Small intestine (tissue), 7 donors: ENCODE data around the gene NIPSNAP2. TPM values are rescaled to one million over a fixed set of nuclear protein-coding genes. Genes with fewer than 3 reads are reported as not detected.

ENCODE experiments used
- DNase-seq, 2 donors: peaks; one replicate each; pipeline versions ENCODE4 v3.0.0 to v3.0.0-alpha.2; 2013
- FAIRE-seq: peaks from 2 replicates; lab custom pipeline; 2012; peaks lifted over from hg19 to GRCh38; lab: Jason Lieb, UNC
- H3K27ac ChIP-seq, 3 donors: one replicate each; pipeline ENCODE4 v1.5.1; 2013; ENCODE audit warnings: low read length in 2 of 3, mild to moderate bottlenecking in 2 of 3, control low read depth in 1 of 3, inconsistent platforms in 1 of 3, low read depth in 1 of 3, moderate library complexity in 1 of 3
- H3K27me3 ChIP-seq, 3 donors: one replicate each; pipeline ENCODE4 v1.6.1; 2013; ENCODE audit warnings: low read length in 3 of 3, inconsistent platforms in 1 of 3; ENCODE audit not compliant: control insufficient read depth in 3 of 3, insufficient read depth in 3 of 3
- H3K36me3 ChIP-seq, 3 donors: one replicate each; pipeline ENCODE4 v1.6.1; 2013; ENCODE audit warnings: low read length in 3 of 3, inconsistent platforms in 1 of 3, low read depth in 1 of 3, mild to moderate bottlenecking in 1 of 3, moderate library complexity in 1 of 3; ENCODE audit not compliant: control insufficient read depth in 3 of 3, insufficient read depth in 2 of 3
- H3K4me1 ChIP-seq, 3 donors: one replicate each; pipeline ENCODE4 v1.6.1; 2013; ENCODE audit warnings: low read length in 2 of 3, inconsistent platforms in 1 of 3, low read depth in 1 of 3, mild to moderate bottlenecking in 1 of 3, moderate library complexity in 1 of 3; ENCODE audit not compliant: control insufficient read depth in 3 of 3, insufficient read depth in 2 of 3
- H3K4me3 ChIP-seq, 3 donors: one replicate each; pipeline ENCODE4 v1.5.1; 2013; ENCODE audit warnings: low read length in 3 of 3, control low read depth in 1 of 3, inconsistent platforms in 1 of 3, low read depth in 1 of 3, mild to moderate bottlenecking in 1 of 3, moderate library complexity in 1 of 3
- H3K9me3 ChIP-seq, 2 donors: one replicate each; pipeline ENCODE4 v1.6.1; 2013; ENCODE audit warnings: low read depth in 1 of 2, low read length in 1 of 2; ENCODE audit not compliant: control insufficient read depth in 2 of 2, insufficient read depth in 1 of 2
- WGBS, 3 donors: extraction: QIAGEN DNeasy Blood & Tissue Kit; methylation state at CpG; one replicate each; pipeline ENCODE4 v1.1.7; 2013; 5-methylcytosine and 5-hydroxymethylcytosine counted together
- polyA plus RNA-seq, 4 donors: library from polyadenylated mRNA; stranded (reverse) in 3 of 4; unstranded in 1 of 4; fragments of 200-250 nt in 3 of 4; fragments of 120-200 nt in 1 of 4; gene quantifications; one replicate each; pipeline versions ENCODE4 v1.2.1 to v1.2.3, GENCODE V29; 2013
- donor health status: healthy with polysubstance abuse.
- donor health status: control.
- donor health status: control.
- donor health status: Bipolar disorder and iron deficiency.
- donor health status: healthy.

Gene NIPSNAP2
- polyA plus RNA-seq, 4 donors = 28.2 to 52.8 (median 40.9) TPM

GRCh38 chr7:55966851-55967250, 2.5 kb downstream of the NIPSNAP2 start:
- Histone ChIP-seq H3K9me3 (no peaks in the 10 kb centered on the region), H3K4me3 (no peak overlapping the region), H3K36me3 (peaks cover 0 to 25% (median 0%) of the 10 kb centered on the region in 3 donors), H3K4me1 (no peaks in the 10 kb centered on the region), H3K27me3 (no peaks in the 10 kb centered on the region), H3K27ac (no peak overlapping the region)
- 75 to 91% (median 90%) methylated on average over 6 of the region's 6 CpGs for WGBS, 3 donors
- peak in 1 of 2 donors; percentile 15 for DNase-seq
- no peak for FAIRE-seq

GRCh38 chr7:55969391-55969790, 5.0 kb downstream of the NIPSNAP2 start:
- Histone ChIP-seq H3K4me3 (no peak overlapping the region), H3K9me3 (no peaks in the 10 kb centered on the region), H3K27me3 (no peaks in the 10 kb centered on the region), H3K36me3 (peaks cover 0 to 25% (median 0%) of the 10 kb centered on the region in 3 donors), H3K4me1 (no peaks in the 10 kb centered on the region), H3K27ac (no peak overlapping the region)
- WGBS, 3 donors = 82 to 89% (median 88%) methylated on average over 10 to 11 of the region's 11 CpGs
- no peak for FAIRE-seq
- DNase-seq = no peak

DNA sequence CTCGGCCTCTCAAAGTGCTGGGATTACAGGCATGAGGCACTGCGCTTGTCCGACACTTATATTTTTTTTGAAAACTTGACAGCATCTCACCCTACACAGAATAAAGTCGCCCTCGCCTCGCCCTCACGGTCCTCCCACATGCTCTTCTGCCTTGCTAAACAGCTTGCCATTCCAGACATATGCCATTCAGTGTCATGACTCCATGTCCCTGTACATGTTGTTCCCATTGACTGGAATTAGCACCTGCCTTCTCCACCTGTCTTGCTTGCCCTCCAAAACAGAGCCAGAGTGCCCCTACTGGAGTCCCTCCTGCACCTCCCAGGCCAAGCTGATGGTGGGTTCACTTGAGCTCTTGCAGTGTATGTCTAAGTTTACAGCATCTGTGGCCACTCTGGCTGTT, 6.2 kb downstream of the NIPSNAP2 start:
- no peak overlapping the region for H3K27ac ChIP-seq
- no peak for FAIRE-seq
- no peaks in the 10 kb centered on the region for H3K4me1 ChIP-seq

GRCh38 chr7:55970978-55971377, 6.6 kb downstream of the NIPSNAP2 start:
- Histone ChIP-seq H3K36me3 (peaks cover 0 to 25% (median 0%) of the 10 kb centered on the region in 3 donors), H3K9me3 (no peaks in the 10 kb centered on the region), H3K4me3 (no peak overlapping the region), H3K27me3 (no peaks in the 10 kb centered on the region), H3K4me1 (no peaks in the 10 kb centered on the region), H3K27ac (no peak overlapping the region)
- DNase-seq = no peak
- FAIRE-seq = no peak
- 66 to 83% (median 73%) methylated on average over 8 of the region's 8 CpGs for WGBS, 3 donors

More for the DNA sequence above, 6.2 kb downstream of the NIPSNAP2 start:
- WGBS, 3 donors = 89 to 95% (median 90%) methylated on average over 7 of the region's 7 CpGs
- no peaks in the 10 kb centered on the region for H3K9me3 ChIP-seq
- no peak for DNase-seq
- no peak overlapping the region for H3K4me3 ChIP-seq
- H3K27me3 ChIP-seq = no peaks in the 10 kb centered on the region
- H3K36me3 ChIP-seq = peaks cover 0 to 25% (median 0%) of the 10 kb centered on the region in 3 donors

DNA sequence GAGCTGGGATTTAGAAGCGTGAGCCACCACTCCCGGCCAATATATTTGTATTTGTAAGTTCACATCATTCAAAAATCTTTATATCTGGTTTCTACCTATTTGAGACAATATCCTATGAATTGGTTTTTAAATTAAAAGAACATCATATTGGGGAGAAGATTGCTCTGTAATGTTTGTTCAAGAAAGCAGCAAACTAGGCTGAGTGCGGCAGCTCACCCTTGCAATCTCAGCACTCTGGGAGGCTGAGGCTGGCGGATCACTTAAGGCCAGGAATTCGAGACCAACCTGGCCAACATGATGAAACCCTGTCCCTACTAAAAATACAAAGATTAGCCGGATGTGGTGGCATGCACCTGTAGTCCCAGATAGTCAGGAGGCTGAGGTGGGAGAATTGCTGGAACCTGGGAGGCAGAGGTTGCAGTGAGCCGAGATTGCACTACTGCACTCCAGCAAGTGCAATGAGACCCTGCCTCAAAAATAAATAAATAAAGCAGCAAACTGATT, 9.4 kb downstream of the NIPSNAP2 start:
- Histone ChIP-seq H3K4me3 (no peak overlapping the region), H3K27me3 (no peaks in the 10 kb centered on the region), H3K27ac (no peak overlapping the region), H3K36me3 (peaks cover 0 to 13% (median 4%) of the 10 kb centered on the region in 3 donors), H3K4me1 (no peaks in the 10 kb centered on the region), H3K9me3 (no peaks in the 10 kb centered on the region)
- FAIRE-seq (no peak), DNase-seq (no peak)
- 96 to 98% (median 97%) methylated on average over 7 of the region's 7 CpGs for WGBS, 3 donors

- FAIRE-seq = no peak
Observed at GRCh38 chr7:55975988-55976633, 11.7 kb downstream of the NIPSNAP2 start.

DNA sequence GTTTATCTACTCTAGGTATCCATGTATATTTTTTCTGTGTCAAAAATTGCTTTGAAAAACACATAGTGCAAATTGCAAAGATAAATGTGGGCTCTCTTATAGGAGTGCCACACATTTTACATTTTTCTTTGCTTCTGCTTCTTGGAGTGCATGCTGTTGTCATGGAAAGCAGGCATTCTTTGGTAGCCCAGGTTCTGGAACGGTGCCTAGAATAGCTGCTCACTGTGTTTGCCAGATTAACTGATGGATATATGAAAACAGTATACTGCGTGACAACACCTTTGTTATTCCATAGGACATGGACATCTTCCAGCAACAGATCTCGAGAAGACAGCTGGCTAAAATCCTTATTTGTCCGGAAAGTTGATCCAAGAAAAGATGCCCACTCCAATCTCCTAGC, 13.4 kb downstream of the NIPSNAP2 start:
- WGBS, 3 donors = 74 to 95% (median 90%) methylated on average over 4 of the region's 4 CpGs
- no peaks in the 10 kb centered on the region for H3K9me3 ChIP-seq

More at GRCh38 chr7:55975988-55976633, 11.7 kb downstream of the NIPSNAP2 start:
- Histone ChIP-seq H3K27me3 (no peaks in the 10 kb centered on the region), H3K4me1 (no peaks in the 10 kb centered on the region), H3K36me3 (peaks cover 7 to 12% (median 11%) of the 10 kb centered on the region in 3 donors), H3K9me3 (no peaks in the 10 kb centered on the region), H3K27ac (no peak overlapping the region), H3K4me3 (no peak overlapping the region)
- 84 to 88% (median 86%) methylated on average over 7 of the region's 7 CpGs for WGBS, 3 donors
- DNase-seq = no peak

GRCh38 chr7:55980266-55980665, 15.9 kb downstream of the NIPSNAP2 start:
- H3K36me3 ChIP-seq = peaks cover 11 to 23% (median 17%) of the 10 kb centered on the region in 3 donors
- H3K27me3 ChIP-seq = no peaks in the 10 kb centered on the region
- no peak for FAIRE-seq
- H3K9me3 ChIP-seq = no peaks in the 10 kb centered on the region
- no peaks in the 10 kb centered on the region for H3K4me1 ChIP-seq
- WGBS, 3 donors = 87 to 89% (median 87%) methylated on average over 3 of the region's 3 CpGs
- no peak overlapping the region for H3K27ac ChIP-seq
- DNase-seq = no peak
- H3K4me3 ChIP-seq = no peak overlapping the region

More for the DNA sequence above, 13.4 kb downstream of the NIPSNAP2 start:
- H3K36me3 ChIP-seq = peaks cover 11 to 17% (median 12%) of the 10 kb centered on the region in 3 donors
- FAIRE-seq (no peak), DNase-seq (no peak)
- H3K27me3 ChIP-seq = no peaks in the 10 kb centered on the region
- H3K4me1 ChIP-seq = no peaks in the 10 kb centered on the region
- no peak overlapping the region for H3K27ac ChIP-seq
- H3K4me3 ChIP-seq = no peak overlapping the region
